ENCODE measurements around the gene ATP11B.
"Not testable (repeated sequence)": the region's sequence is repeated elsewhere in the genome, so short reads cannot be mapped to it uniquely, and the experiment has no call there.

- TF ChIP-seq, protein P1, sequence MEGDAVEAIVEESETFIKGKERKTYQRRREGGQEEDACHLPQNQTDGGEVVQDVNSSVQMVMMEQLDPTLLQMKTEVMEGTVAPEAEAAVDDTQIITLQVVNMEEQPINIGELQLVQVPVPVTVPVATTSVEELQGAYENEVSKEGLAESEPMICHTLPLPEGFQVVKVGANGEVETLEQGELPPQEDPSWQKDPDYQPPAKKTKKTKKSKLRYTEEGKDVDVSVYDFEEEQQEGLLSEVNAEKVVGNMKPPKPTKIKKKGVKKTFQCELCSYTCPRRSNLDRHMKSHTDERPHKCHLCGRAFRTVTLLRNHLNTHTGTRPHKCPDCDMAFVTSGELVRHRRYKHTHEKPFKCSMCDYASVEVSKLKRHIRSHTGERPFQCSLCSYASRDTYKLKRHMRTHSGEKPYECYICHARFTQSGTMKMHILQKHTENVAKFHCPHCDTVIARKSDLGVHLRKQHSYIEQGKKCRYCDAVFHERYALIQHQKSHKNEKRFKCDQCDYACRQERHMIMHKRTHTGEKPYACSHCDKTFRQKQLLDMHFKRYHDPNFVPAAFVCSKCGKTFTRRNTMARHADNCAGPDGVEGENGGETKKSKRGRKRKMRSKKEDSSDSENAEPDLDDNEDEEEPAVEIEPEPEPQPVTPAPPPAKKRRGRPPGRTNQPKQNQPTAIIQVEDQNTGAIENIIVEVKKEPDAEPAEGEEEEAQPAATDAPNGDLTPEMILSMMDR (IDR thresholded peaks at IDR 0.05), result not testable (repeated sequence)
- not testable (repeated sequence) for TF ChIP-seq POLR2A (IDR thresholded peaks at IDR 0.05)
Observed at GRCh38 chr3:182799143-182799542, 5.8 kb downstream of the ATP11B start.

Data from transverse colon (tissue), 3 donors.